D721Med (cell line): ENCODE results near the gene SMCO2.
A peak's percentile ranks its signal among the peaks of the same experiment; 100 is the strongest.

Experiments
- DNase-seq: peaks from one replicate; pipeline ENCODE4 v3.0.0; 2011; ENCODE audit warnings: low spot score; ENCODE audit not compliant: insufficient read length
- FAIRE-seq: peaks from 2 replicates; lab custom pipeline; 2011; peaks lifted over from hg19 to GRCh38; lab: Jason Lieb, UNC
- TF ChIP-seq, protein P1 (sequence below): IDR thresholded peaks from 2 replicates; pipeline ENCODE4 v1.5.1; 2012; ENCODE audit warnings: mild to moderate bottlenecking, control low read depth; ENCODE audit not compliant: insufficient read depth; ENCODE audit errors: missing control alignments

Gene SMCO2

DNA sequence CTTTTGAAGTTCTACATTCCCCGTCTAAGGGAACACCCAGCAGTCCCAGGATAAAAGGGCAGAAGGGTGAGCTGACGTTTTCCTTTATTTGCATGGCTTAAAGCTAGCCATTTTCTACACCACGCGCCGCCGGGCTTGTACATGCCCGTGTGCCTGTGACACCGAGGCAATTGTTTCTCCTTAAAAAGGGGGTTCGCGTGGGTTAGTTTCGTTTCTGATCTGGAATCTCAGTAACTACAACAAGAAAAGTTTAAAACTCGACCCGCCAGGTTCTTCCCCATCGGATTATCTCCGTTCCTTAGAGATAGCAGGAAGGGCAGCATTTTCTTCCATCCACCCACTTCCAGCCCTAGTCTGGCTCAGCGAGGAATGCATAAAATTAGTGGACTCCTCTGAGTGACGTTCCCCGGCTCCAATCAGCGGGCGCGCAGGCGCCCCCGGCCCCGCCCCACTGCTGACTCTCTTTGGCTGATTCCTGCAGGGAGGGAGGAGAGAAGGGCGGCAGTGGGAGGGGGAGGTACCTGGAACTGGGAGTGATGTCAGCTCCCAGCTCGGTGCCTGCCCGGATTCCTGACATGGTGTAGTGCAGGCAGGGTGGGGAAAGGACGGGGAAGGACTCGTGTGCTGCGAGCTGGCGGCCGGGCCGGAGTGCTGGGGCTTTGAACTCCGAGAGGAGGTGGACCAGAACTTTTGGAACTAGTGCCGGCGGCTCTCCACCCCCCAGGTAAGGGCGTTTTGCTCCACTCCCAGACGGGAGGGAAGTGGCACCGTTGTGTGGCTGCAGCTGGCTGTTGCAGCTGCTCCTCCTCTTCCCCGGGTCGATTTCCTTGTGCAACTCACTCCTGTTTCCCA is 77.3 kb downstream of the SMCO2 start, which contains the start of gene PPFIBP1:
Gene PPFIBP1, plus strand, starts transcription at position 565 of the 852 bp plus-strand sequence. CDS start 109,191 bp downstream, outside the sequence.
- DNase-seq (peak; percentile 60), FAIRE-seq (no peak)

DNA sequence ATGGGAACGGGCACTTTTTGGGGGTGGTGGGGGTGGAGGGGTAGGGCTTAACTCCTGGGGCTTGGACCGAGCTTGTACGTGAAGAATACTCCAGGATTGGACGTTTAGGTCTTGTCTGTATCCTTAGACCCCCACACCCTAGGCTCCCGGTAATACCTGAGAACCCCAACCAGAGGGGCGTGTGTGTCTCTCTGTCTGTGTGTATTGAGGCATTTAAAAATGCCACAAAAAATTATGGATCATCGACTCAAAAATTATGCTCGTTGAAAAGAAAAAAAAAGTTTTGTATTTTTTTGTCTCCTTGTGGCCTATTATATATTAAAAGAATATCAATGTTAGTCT is 77.9 kb downstream of the SMCO2 start:
- TF ChIP-seq, protein P1, sequence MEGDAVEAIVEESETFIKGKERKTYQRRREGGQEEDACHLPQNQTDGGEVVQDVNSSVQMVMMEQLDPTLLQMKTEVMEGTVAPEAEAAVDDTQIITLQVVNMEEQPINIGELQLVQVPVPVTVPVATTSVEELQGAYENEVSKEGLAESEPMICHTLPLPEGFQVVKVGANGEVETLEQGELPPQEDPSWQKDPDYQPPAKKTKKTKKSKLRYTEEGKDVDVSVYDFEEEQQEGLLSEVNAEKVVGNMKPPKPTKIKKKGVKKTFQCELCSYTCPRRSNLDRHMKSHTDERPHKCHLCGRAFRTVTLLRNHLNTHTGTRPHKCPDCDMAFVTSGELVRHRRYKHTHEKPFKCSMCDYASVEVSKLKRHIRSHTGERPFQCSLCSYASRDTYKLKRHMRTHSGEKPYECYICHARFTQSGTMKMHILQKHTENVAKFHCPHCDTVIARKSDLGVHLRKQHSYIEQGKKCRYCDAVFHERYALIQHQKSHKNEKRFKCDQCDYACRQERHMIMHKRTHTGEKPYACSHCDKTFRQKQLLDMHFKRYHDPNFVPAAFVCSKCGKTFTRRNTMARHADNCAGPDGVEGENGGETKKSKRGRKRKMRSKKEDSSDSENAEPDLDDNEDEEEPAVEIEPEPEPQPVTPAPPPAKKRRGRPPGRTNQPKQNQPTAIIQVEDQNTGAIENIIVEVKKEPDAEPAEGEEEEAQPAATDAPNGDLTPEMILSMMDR = no peak
- DNase-seq = no peak
- FAIRE-seq = no peak

More for the DNA sequence above, 77.3 kb downstream of the SMCO2 start, which contains the start of gene PPFIBP1:
- TF ChIP-seq, protein P1 = no peak

DNA sequence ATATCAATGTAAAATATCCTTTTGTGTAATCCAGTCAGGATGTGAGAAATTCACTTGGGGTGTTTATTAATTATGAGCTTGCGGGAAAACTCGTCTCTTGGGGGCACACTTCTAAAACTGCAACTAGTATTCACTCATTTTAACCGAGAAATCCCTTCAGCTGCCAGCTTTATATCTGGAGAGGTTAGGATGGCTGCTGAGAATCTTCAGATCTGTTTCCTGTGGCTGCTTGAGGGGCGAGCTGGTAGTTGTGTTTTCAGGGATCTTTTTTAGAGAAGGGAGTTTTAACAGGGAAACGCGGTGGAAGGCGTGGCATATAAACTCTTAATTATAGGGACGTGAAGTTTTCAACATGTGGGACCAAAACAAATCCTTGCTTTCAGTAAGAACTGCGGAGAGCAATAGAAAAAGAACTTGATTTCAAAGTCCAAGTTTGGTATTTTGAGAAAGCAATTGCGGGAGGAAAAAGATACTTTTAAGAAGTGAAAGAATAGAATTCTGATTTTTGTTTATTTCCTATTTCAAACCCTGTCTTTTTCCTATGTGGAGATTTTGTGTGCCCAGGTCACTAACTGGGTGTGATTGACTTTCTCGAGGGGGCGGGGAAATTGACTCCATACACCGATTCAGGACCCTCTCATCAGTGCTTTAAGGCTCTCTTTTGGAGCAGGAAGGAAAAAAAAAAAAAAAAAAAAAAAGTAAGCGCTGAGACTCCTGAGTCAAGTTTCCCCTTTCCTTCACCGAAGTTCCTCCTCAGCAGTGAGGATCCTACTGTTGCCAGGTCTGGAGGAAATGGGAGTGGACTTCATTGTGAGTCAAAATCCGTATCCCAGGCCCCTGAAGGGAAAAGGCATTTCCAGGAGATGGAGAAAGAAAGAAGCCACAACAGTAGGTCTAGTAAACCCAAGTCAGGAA is 78.6 kb downstream of the SMCO2 start:
- no peak for FAIRE-seq
- DNase-seq = no peak

GRCh38 chr12:27527512-27527911 is 81.0 kb downstream of the SMCO2 start:
- TF ChIP-seq, protein P1 = no peak

More for the DNA sequence above, 78.6 kb downstream of the SMCO2 start:
- TF ChIP-seq, protein P1 = no peak

GRCh38 chr12:27528788-27529187 is 82.3 kb downstream of the SMCO2 start:
- FAIRE-seq (no peak), DNase-seq (no peak)
- TF ChIP-seq, protein P1 = no peak

More at GRCh38 chr12:27527512-27527911, 81.0 kb downstream of the SMCO2 start:
- no peak for DNase-seq
- no peak for FAIRE-seq

GRCh38 chr12:27530157-27530922 is 83.8 kb downstream of the SMCO2 start:
- DNase-seq (no peak), FAIRE-seq (no peak)
- TF ChIP-seq, protein P1 = no peak
